Naive thymus-derived CD4-positive, alpha-beta T cell (primary cell): ENCODE results near the gene POU3F4. TPM values are rescaled to one million over a fixed set of nuclear protein-coding genes. Genes with fewer than 3 reads are reported as not detected.

ENCODE experiments used
- ATAC-seq: fragments of 150-1000 bp; cut with Tn5 transposase; 2 replicates; pipeline ENCODE4 v1.10.0; 2021; ENCODE audit warnings: mild to moderate bottlenecking, moderate library complexity
- CTCF ChIA-PET: fragments of 350-600 bp; sonication (Branson Sonifier 250); formaldehyde crosslinking; loops from one replicate; lab custom pipeline; 2021; ENCODE audit warnings: antibody characterized with exemption; lab: Charles Lee
- POLR2A ChIA-PET: fragments of 350-600 bp; sonication (Branson Sonifier 250); formaldehyde crosslinking; loops from one replicate; lab custom pipeline; 2021; ENCODE audit warnings: antibody characterized with exemption, inconsistent platforms; lab: Charles Lee
- DNase-seq, 9 donors: peaks; one replicate each; pipeline versions ENCODE4 v3.0.0 to v3.0.0-alpha.2; 2020 to 2022; ENCODE audit warnings: mixed read lengths in 1 of 9
- H3K27ac ChIP-seq: one replicate; pipeline ENCODE4 v1.7.0; 2013; ENCODE audit warnings: mild to moderate bottlenecking, low read depth, low read length, moderate library complexity
- H3K27me3 ChIP-seq, 2 donors: one replicate each; pipeline ENCODE4 v1.7.0; 2013; ENCODE audit warnings: low read length in 2 of 2, mild to moderate bottlenecking in 2 of 2, moderate library complexity in 2 of 2; ENCODE audit not compliant: control insufficient read depth in 2 of 2, insufficient read depth in 2 of 2
- H3K36me3 ChIP-seq, 3 experiments: 1 replicate in 2 of 3; 2 replicates in 1 of 3; pipeline ENCODE4 v1.7.0; 2013; ENCODE audit warnings: low read length in 3 of 3, mild to moderate bottlenecking in 3 of 3, moderate library complexity in 1 of 3; ENCODE audit not compliant: insufficient read depth in 3 of 3, control insufficient read depth in 2 of 3
- H3K4me1 ChIP-seq, 2 donors: one replicate each; pipeline ENCODE4 v1.7.0; 2013; ENCODE audit warnings: low read length in 2 of 2, mild to moderate bottlenecking in 2 of 2, moderate library complexity in 1 of 2; ENCODE audit not compliant: control insufficient read depth in 2 of 2, insufficient read depth in 2 of 2
- H3K4me3 ChIP-seq: 2 replicates; pipeline ENCODE4 v1.7.0; 2013; ENCODE audit warnings: mild to moderate bottlenecking, low read length
- H3K9me3 ChIP-seq, 3 experiments: 1 replicate in 2 of 3; 2 replicates in 1 of 3; pipeline ENCODE4 v1.7.0; 2013; ENCODE audit warnings: low read length in 3 of 3; ENCODE audit not compliant: control insufficient read depth in 2 of 3
- H3K27ac Mint-ChIP-seq, 9 donors: one replicate each; pipeline ENCODE4 v1.8.0; 2020 to 2022; ENCODE audit warnings: mixed read lengths in 9 of 9, mild to moderate bottlenecking in 8 of 9, moderate library complexity in 5 of 9, inconsistent platforms in 2 of 9
- H3K27me3 Mint-ChIP-seq, 5 donors: one replicate each; pipeline ENCODE4 v1.8.0; 2021 to 2022; ENCODE audit warnings: mixed read lengths in 5 of 5, mild to moderate bottlenecking in 1 of 5
- H3K36me3 Mint-ChIP-seq, 5 donors: one replicate each; pipeline ENCODE4 v1.8.0; 2020 to 2022; ENCODE audit warnings: mixed read lengths in 5 of 5, mild to moderate bottlenecking in 3 of 5, inconsistent platforms in 1 of 5
- H3K4me1 Mint-ChIP-seq, 7 donors: one replicate each; pipeline ENCODE4 v1.8.0; 2020 to 2022; ENCODE audit warnings: mixed read lengths in 7 of 7, mild to moderate bottlenecking in 3 of 7, inconsistent platforms in 1 of 7
- H3K4me3 Mint-ChIP-seq, 10 donors: one replicate each; pipeline ENCODE4 v1.8.0; 2020 to 2022; ENCODE audit warnings: mild to moderate bottlenecking in 10 of 10, mixed read lengths in 10 of 10, moderate library complexity in 6 of 10, inconsistent platforms in 2 of 10
- H3K9me3 Mint-ChIP-seq, 11 donors: one replicate each; pipeline ENCODE4 v1.8.0; 2020 to 2022; ENCODE audit warnings: mixed read lengths in 11 of 11, mild to moderate bottlenecking in 4 of 11, inconsistent platforms in 1 of 11, moderate library complexity in 1 of 11
- intact Hi-C, 2 donors: fragments of 100-400 bp; cut with micrococcal nuclease; formaldehyde crosslinking; loops; one replicate each; pipeline ENCODE4 v1.15.1; 2023
- polyA plus RNA-seq, 2 donors: library from polyadenylated mRNA; unstranded; fragments of 300-500 nt; fragmentation: Illumina TruSeq; gene quantifications; one replicate each; pipeline ENCODE4 v1.2.3, GENCODE V29; 2021
- total RNA-seq, 6 experiments: library from RNA in 5 of 6; stranded (reverse) in 5 of 6; gene quantifications; 1 replicate in 5 of 6; 2 replicates in 1 of 6; pipeline ENCODE4 v1.2.3 and lab custom pipeline; 2021 to 2026

POU3F4 gene
- total and polyA plus RNA-seq, 7 experiments from 2014 or later = not detected

GRCh38 chrX:83521905-83522304 lies 13.8 kb downstream of the POU3F4 start:
- no peaks in the 10 kb centered on the region for H3K9me3 ChIP-seq
- Mint-ChIP-seq H3K27ac (no peak overlapping the region), H3K9me3 (no peaks in the 10 kb centered on the region), H3K4me3 (no peak overlapping the region), H3K4me1 (no peaks in the 10 kb centered on the region), H3K36me3 (no peaks in the 10 kb centered on the region), H3K27me3 (peaks cover 0 to 4% (median 0%) of the 10 kb centered on the region in 5 donors)
- H3K36me3 ChIP-seq = no peaks in the 10 kb centered on the region
- POLR2A ChIA-PET = no interaction called here
- intact Hi-C loops = no loop called here
- CTCF ChIA-PET = no interaction called here
- DNase-seq (no peak), ATAC-seq (no peak)
- no peaks in the 10 kb centered on the region for H3K27me3 ChIP-seq
- no peak overlapping the region for H3K27ac ChIP-seq
- no peak overlapping the region for H3K4me3 ChIP-seq
- no peaks in the 10 kb centered on the region for H3K4me1 ChIP-seq

DNA sequence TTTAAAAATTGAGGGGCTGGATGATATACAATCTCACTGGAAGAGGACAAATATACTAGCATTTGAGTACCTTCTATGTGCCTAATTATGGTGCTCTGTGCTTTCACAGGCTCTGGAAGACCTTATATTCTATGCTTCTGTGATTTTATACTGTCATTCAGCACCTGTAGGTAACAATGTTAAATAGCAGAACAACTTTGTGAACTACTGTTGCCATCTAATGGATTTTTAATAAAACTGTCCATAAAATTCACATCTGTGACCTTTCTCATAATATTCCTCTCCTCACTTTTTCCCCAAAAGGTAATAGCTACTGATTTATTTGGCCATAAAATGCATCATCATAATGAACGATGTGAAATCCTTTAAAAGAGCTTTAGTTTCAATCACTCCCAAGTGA lies 21.9 kb downstream of the POU3F4 start:
- intact Hi-C loops = no loop called here
- Histone ChIP-seq H3K36me3 (no peaks in the 10 kb centered on the region), H3K4me1 (no peaks in the 10 kb centered on the region), H3K9me3 (no peaks in the 10 kb centered on the region), H3K27ac (no peak overlapping the region), H3K27me3 (no peaks in the 10 kb centered on the region), H3K4me3 (no peak overlapping the region)
- CTCF ChIA-PET = no interaction called here
- no peaks in the 10 kb centered on the region for H3K9me3 Mint-ChIP-seq
- peaks cover 0 to 8% (median 0%) of the 10 kb centered on the region in 5 donors for H3K27me3 Mint-ChIP-seq
- no peaks in the 10 kb centered on the region for H3K36me3 Mint-ChIP-seq
- no peak overlapping the region for H3K4me3 Mint-ChIP-seq
- ATAC-seq = no peak
- no peaks in the 10 kb centered on the region for H3K4me1 Mint-ChIP-seq
- DNase-seq = no peak
- POLR2A ChIA-PET = no interaction called here
- no peak overlapping the region for H3K27ac Mint-ChIP-seq

GRCh38 chrX:83535417-83536196 lies 27.5 kb downstream of the POU3F4 start:
- peaks cover 0 to 4% (median 0%) of the 10 kb centered on the region in 5 donors for H3K27me3 Mint-ChIP-seq
- Histone ChIP-seq H3K4me3 (peak overlapping the region; percentile 12), H3K27ac (peak overlapping the region; percentile 6), H3K4me1 (no peaks in the 10 kb centered on the region), H3K36me3 (no peaks in the 10 kb centered on the region), H3K27me3 (no peaks in the 10 kb centered on the region), H3K9me3 (no peaks in the 10 kb centered on the region)
- H3K36me3 Mint-ChIP-seq = no peaks in the 10 kb centered on the region
- H3K4me1 Mint-ChIP-seq = no peaks in the 10 kb centered on the region
- no peak overlapping the region for H3K27ac Mint-ChIP-seq
- peaks cover 0 to 1% (median 0%) of the 10 kb centered on the region in 11 donors for H3K9me3 Mint-ChIP-seq
- intact Hi-C loops = no loop called here
- peak overlapping the region in 6 of 10 donors; percentile 34 to 65 (median 53) for H3K4me3 Mint-ChIP-seq
- ChIA-PET CTCF (no interaction called here), POLR2A (no interaction called here)
- ATAC-seq = no peak
- no peak for DNase-seq
